Measurements from ENCODE around the gene PHACTR3.

DNA sequence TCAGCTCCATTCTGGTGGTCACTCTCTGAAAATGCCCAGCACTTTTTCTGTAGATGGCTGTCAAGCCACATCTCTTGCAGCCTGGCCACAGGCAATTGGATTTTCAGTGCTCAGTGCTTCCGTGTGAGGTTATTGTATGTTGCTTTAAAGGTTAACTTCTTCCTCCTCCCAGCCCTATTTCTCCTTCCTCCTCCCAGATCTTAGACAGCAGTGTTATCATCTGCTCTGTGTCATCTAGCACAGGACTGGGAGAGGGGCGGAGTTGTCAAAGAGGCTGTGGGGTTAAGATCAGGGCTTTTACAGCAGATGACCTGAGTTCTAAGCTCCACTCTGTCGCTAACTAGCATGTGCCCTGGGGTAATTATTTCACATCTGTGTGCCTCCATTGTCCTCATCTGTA is 129.0 kb downstream of the PHACTR3 start:
- TF ChIP-seq, protein P1, sequence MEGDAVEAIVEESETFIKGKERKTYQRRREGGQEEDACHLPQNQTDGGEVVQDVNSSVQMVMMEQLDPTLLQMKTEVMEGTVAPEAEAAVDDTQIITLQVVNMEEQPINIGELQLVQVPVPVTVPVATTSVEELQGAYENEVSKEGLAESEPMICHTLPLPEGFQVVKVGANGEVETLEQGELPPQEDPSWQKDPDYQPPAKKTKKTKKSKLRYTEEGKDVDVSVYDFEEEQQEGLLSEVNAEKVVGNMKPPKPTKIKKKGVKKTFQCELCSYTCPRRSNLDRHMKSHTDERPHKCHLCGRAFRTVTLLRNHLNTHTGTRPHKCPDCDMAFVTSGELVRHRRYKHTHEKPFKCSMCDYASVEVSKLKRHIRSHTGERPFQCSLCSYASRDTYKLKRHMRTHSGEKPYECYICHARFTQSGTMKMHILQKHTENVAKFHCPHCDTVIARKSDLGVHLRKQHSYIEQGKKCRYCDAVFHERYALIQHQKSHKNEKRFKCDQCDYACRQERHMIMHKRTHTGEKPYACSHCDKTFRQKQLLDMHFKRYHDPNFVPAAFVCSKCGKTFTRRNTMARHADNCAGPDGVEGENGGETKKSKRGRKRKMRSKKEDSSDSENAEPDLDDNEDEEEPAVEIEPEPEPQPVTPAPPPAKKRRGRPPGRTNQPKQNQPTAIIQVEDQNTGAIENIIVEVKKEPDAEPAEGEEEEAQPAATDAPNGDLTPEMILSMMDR (IDR thresholded peaks at IDR 0.05; ENCODE audit: insufficient read depth, low read depth, low read length) = no peak
- TF ChIP-seq EZH2 (IDR thresholded peaks at IDR 0.05; ENCODE audit: insufficient read depth, low read length) = no peak

Data from astrocyte (in vitro differentiated cells and primary cell).